Cardiac muscle cell (in vitro differentiated cells and primary cell): ENCODE measurements around the gene KRTAP10-5. TPM values are rescaled to one million over a fixed set of nuclear protein-coding genes. Genes with fewer than 3 reads are reported as not detected.

Experiments
- DNase-seq, 2 donors: peaks; one replicate each; pipeline versions ENCODE4 v3.0.0 to v3.0.0-alpha.2; 2010 to 2017; ENCODE audit warnings: low read depth in 1 of 2, low spot score in 1 of 2
- H3K27ac ChIP-seq: fragments of 200-600 bp; sonication (generic); 2 replicates; pipeline ENCODE4 v1.5.1; 2016
- H3K27me3 ChIP-seq: fragments of 200-600 bp; sonication (generic); 2 replicates; pipeline ENCODE4 v1.6.0; 2016; ENCODE audit warnings: control low read depth
- H3K36me3 ChIP-seq: fragments of 200-600 bp; sonication (generic); 2 replicates; pipeline ENCODE4 v1.5.1; 2016; ENCODE audit warnings: control low read depth
- H3K4me1 ChIP-seq: fragments of 200-600 bp; sonication (generic); 2 replicates; pipeline ENCODE4 v1.8.1; 2017; ENCODE audit warnings: low read depth, mild to moderate bottlenecking, mixed run types
- H3K4me3 ChIP-seq: fragments of 200-600 bp; sonication (generic); 2 replicates; pipeline ENCODE4 v1.5.1; 2016; ENCODE audit warnings: mild to moderate bottlenecking
- H3K9me3 ChIP-seq: fragments of 200-600 bp; sonication (generic); 2 replicates; pipeline ENCODE4 v1.5.1; 2017; ENCODE audit warnings: low read depth, mild to moderate bottlenecking, control low read depth
- polyA plus RNA-seq: library from polyadenylated mRNA; unstranded; fragments of >200 nt; fragmentation: Nextera tagmentation; extraction: Ambion mirVana; gene quantifications from 2 replicates; pipeline ENCODE4 v1.2.1, GENCODE V29; 2016
- total RNA-seq: library from RNA; depleted of rRNA; stranded (reverse); fragments of >200 nt; gene quantifications from 2 replicates; pipeline ENCODE4 v1.2.3, GENCODE V29; 2016
- TF ChIP-seq, protein P1 (sequence below): IDR thresholded peaks from 2 replicates; pipeline ENCODE4 v1.5.1; 2012; ENCODE audit warnings: low read depth, mild to moderate bottlenecking, low read length

KRTAP10-5 gene
- total and polyA plus RNA-seq, 2 experiments from 2014 or later, result not detected

DNA sequence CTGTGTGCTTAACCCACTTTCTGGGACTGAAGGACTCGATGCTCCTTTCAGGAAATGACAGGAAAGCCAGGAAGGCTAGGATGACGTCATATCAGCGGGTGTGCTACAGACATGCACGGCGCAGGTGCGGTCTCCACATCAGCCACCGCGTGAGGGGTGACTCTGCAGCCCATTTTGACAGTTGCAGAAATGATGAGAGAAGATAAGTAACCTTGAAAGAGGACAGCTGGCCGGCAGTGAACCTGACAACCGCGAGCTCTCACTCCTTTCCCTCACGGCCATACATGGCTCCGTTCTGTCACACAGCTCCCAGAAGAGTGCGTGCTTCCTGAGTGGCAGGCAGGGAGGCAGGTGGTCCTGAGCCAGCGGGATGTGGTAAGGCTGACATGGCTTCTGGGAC is 1.7 kb upstream of the KRTAP10-5 start:
- no peak for DNase-seq
- no peaks in the 10 kb centered on the region for H3K9me3 ChIP-seq
- H3K36me3 ChIP-seq, result no peaks in the 10 kb centered on the region
- no peak overlapping the region for H3K27ac ChIP-seq
- no peaks in the 10 kb centered on the region for H3K27me3 ChIP-seq
- TF ChIP-seq, protein P1, sequence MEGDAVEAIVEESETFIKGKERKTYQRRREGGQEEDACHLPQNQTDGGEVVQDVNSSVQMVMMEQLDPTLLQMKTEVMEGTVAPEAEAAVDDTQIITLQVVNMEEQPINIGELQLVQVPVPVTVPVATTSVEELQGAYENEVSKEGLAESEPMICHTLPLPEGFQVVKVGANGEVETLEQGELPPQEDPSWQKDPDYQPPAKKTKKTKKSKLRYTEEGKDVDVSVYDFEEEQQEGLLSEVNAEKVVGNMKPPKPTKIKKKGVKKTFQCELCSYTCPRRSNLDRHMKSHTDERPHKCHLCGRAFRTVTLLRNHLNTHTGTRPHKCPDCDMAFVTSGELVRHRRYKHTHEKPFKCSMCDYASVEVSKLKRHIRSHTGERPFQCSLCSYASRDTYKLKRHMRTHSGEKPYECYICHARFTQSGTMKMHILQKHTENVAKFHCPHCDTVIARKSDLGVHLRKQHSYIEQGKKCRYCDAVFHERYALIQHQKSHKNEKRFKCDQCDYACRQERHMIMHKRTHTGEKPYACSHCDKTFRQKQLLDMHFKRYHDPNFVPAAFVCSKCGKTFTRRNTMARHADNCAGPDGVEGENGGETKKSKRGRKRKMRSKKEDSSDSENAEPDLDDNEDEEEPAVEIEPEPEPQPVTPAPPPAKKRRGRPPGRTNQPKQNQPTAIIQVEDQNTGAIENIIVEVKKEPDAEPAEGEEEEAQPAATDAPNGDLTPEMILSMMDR, result no peak
- H3K4me1 ChIP-seq, result peaks cover 13% of the 10 kb centered on the region
- no peak overlapping the region for H3K4me3 ChIP-seq

DNA sequence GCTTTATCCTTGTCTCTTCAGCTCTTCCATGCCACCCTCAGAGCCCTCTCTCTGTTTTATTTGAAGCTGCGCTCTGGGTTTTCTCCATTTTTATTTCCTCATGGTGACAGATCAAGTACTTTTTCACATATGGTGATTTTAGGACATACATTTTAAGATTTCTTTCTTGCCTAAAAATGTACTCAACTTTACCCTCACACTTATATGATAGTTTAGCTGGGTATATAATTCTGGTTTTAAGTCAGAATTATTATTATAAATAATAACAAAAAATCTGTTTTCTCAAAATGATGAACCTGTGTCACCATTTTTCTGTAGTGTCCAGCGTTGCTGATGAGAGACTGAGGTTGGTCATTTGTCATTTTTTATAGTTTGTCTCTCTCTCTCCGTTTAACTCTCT is 754 bp upstream of the KRTAP10-5 start:
- Histone ChIP-seq H3K27ac (no peak overlapping the region), H3K27me3 (no peaks in the 10 kb centered on the region), H3K9me3 (no peaks in the 10 kb centered on the region), H3K4me3 (no peak overlapping the region), H3K4me1 (peaks cover 13% of the 10 kb centered on the region), H3K36me3 (no peaks in the 10 kb centered on the region)
- DNase-seq, result no peak
- TF ChIP-seq, protein P1, result no peak

DNA sequence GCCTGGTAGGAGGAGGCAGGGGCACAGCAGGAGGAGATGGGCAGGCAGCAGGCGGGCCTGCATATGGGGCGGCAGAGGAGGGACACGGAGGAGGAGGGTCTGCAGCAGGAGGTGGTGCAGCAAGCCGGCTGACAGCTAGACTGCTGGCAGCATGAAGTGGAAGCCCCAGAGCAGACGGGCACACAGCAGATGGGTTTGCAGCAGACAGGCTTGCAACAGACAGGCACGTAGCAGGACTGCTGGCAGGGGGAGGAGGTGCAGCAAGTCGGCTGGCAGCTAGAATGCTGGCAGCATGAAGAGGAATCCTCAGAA is 615 bp downstream of the KRTAP10-5 start:
- DNase-seq, result no peak
- H3K9me3 ChIP-seq, result no peaks in the 10 kb centered on the region
- no peaks in the 10 kb centered on the region for H3K27me3 ChIP-seq
- peaks cover 13% of the 10 kb centered on the region for H3K4me1 ChIP-seq
- no peak overlapping the region for H3K27ac ChIP-seq
- TF ChIP-seq, protein P1, result no peak
- H3K4me3 ChIP-seq, result no peak overlapping the region
- no peaks in the 10 kb centered on the region for H3K36me3 ChIP-seq

DNA sequence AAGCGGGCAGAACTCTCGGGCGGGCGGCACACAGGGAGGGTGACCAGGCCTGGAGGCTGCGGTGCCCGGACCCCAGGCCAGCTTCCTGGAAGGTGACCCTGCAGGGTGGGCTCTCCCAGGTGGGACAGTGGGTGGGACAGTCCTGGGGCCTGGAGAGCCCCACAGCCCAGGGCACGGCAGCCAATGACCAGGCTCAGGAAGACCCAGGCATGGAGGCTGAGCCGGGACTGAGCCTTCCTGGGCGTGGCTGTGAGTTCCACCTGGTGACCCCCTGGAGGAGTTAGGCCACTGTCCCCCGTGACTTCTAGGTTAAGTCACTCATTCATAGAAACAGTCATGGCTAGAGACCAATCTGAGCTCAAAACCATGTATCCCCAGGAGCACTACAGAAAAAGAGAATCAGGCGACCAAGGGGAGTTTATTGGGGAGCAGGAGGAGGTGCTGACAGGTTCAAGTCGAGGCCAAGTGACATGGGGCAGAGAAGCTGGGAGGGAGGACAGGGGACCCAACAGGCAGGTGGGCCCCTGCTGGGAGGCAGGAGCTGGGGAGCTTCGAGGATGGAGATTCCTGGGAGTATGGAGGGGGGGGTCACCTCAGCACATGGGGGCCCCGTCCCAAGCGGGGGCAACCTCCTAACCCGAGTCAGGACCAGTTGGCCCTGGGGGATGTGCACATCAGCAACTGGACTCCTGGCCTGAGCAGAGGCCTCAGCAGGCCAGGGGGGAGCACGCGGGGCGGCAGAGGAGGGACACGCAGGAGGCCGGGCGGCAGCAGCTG is 1.2 kb downstream of the KRTAP10-5 start:
- no peaks in the 10 kb centered on the region for H3K36me3 ChIP-seq
- H3K4me3 ChIP-seq, result no peak overlapping the region
- peaks cover 13% of the 10 kb centered on the region for H3K4me1 ChIP-seq
- no peaks in the 10 kb centered on the region for H3K9me3 ChIP-seq
- DNase-seq, result no peak
- TF ChIP-seq, protein P1, result no peak
- no peaks in the 10 kb centered on the region for H3K27me3 ChIP-seq
- H3K27ac ChIP-seq, result no peak overlapping the region

DNA sequence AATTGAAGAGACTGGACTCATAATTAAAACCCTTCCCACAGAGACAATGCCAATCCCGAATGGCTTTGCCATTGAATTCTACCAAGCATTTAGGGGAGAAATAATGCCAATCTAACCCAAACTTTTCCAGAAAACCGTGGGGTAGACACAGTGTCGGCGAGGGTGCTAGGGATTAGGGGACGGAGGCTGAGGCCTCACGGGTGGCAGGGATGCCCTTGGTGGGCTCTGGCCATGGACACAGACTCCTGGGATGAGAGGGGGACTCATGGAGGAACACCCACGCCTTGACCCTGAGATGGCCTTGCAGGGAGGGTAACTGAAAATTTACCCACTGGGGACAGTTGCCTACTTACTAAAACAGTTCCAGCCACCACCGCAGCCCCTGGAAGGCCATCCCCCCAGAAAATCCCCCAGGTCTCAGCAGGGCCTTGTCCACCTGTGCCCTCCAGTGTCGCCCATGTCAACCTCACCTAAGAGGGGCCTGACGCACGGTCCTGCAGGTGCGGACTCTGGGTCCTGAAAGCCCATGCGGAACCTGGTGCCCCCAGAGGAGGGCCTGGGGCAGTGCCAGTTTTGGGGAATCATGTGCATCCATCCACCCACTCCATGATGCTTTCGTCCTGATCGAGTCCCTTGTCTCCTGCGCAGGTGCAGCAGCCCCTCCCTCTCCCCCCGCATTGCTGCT is 1.9 kb downstream of the KRTAP10-5 start:
- DNase-seq, result no peak
- no peaks in the 10 kb centered on the region for H3K9me3 ChIP-seq
- H3K36me3 ChIP-seq, result no peaks in the 10 kb centered on the region
- H3K27ac ChIP-seq, result no peak overlapping the region
- peaks cover 5% of the 10 kb centered on the region for H3K4me1 ChIP-seq
- no peak overlapping the region for H3K4me3 ChIP-seq
- TF ChIP-seq, protein P1, result no peak
- H3K27me3 ChIP-seq, result no peaks in the 10 kb centered on the region
